HCT116 (cell line): Measurements from ENCODE around the gene SLC6A13. TPM values are rescaled to one million over a fixed set of nuclear protein-coding genes. Genes with fewer than 3 reads are reported as not detected.

Experiments
- ATAC-seq: fragments of 200-7000 bp; cut with Tn5 transposase; 2 replicates; pipeline ENCODE4 v1.9.1; 2020; ENCODE audit warnings: mild to moderate bottlenecking, moderate library complexity
- BruUV-seq: library from RNA; stranded (reverse); fragments of 400-500 nt; replicated peaks from 2 replicates; lab custom pipeline; 2021; lab: Mats Ljungman, UMichigan
- CTCF ChIA-PET: fragments of 300-600 bp; sonication (Branson Sonifier 250); formaldehyde crosslinking; loops from one replicate; lab custom pipeline; 2021; ENCODE audit warnings: antibody characterized with exemption; lab: Charles Lee
- POLR2A ChIA-PET: fragments of 300-600, 350-600 bp; sonication (Branson Sonifier 250); formaldehyde crosslinking; loops from one replicate; lab custom pipeline; 2021; ENCODE audit warnings: antibody characterized with exemption; lab: Charles Lee
- RAD21 ChIA-PET, 2 experiments: fragments of 300-600 bp; sonication (Branson Sonifier 250); formaldehyde crosslinking; loops; one replicate each; lab custom pipeline; 2023; ENCODE audit warnings: low total read pairs in 2 of 2; ENCODE audit not compliant: uncharacterized antibody in 2 of 2, unreplicated experiment in 2 of 2, low non-redundant PET in 1 of 2; lab: Charles Lee
- DNase-seq: peaks from one replicate; pipeline ENCODE4 v3.0.0-alpha.2; 2010; ENCODE audit warnings: low read depth, low spot score
- H2AFZ ChIP-seq: fragments of 200-600 bp; shearing (Covaris generic), sonication (generic); 2 replicates; pipeline ENCODE4 v1.6.1; 2017; ENCODE audit warnings: low read depth, mixed run types, mixed read lengths, antibody characterized with exemption, low read length; ENCODE audit not compliant: poor library complexity, severe bottlenecking
- H3K27ac ChIP-seq: 2 replicates; pipeline ENCODE4 v1.5.1; 2012; ENCODE audit warnings: low read depth, low read length
- H3K27me3 ChIP-seq: fragments of 200-600 bp; sonication (generic); 2 replicates; pipeline ENCODE4 v1.6.1; 2016; ENCODE audit warnings: mixed run types, low read length, mixed read lengths; ENCODE audit not compliant: insufficient read depth
- H3K36me3 ChIP-seq, 2 experiments: fragments of 200-500 bp in 1 of 2; fragments of 200-600 bp in 1 of 2; sonication (Bioruptor generic) in 1 of 2; sonication (generic) in 1 of 2; 2 replicates each; pipeline versions ENCODE4 v1.5.1 to v1.6.1; 2014 to 2016; ENCODE audit warnings: low read length in 2 of 2, inconsistent platforms in 1 of 2, mixed read lengths in 1 of 2, mixed run types in 1 of 2; ENCODE audit not compliant: insufficient read depth in 2 of 2, control insufficient read depth in 1 of 2
- H3K4me1 ChIP-seq, 2 experiments: fragments of 200-600 bp in 1 of 2; sonication (generic) in 1 of 2; 2 replicates each; pipeline versions ENCODE4 v1.5.1 to v1.6.1; 2012 to 2017; ENCODE audit warnings: low read length in 2 of 2, inconsistent platforms in 1 of 2, mild to moderate bottlenecking in 1 of 2, mixed read lengths in 1 of 2, mixed run types in 1 of 2, moderate library complexity in 1 of 2; ENCODE audit not compliant: insufficient read depth in 2 of 2, control insufficient read depth in 1 of 2
- H3K4me2 ChIP-seq: fragments of 200-600 bp; sonication (generic); 2 replicates; pipeline ENCODE4 v1.6.1; 2017; ENCODE audit warnings: mixed run types, low read length, mixed read lengths
- H3K4me3 ChIP-seq, 2 experiments: fragments of 200-600 bp in 1 of 2; sonication (generic) in 1 of 2; replicated peaks in 1 of 2; 2 replicates each; pipeline ENCODE4 v1.5.1; 2011 to 2016; ENCODE audit warnings: low read length in 2 of 2, control low read depth in 1 of 2, low read depth in 1 of 2, mild to moderate bottlenecking in 1 of 2, mixed read lengths in 1 of 2, mixed run types in 1 of 2
- H3K79me2 ChIP-seq: fragments of 200-600 bp; sonication (generic); 2 replicates; pipeline ENCODE4 v1.6.1; 2017; ENCODE audit warnings: mild to moderate bottlenecking, mixed run types, low read length, moderate library complexity, mixed read lengths; ENCODE audit not compliant: insufficient read depth
- H3K9ac ChIP-seq: fragments of 200-600 bp; sonication (generic); 2 replicates; pipeline ENCODE4 v1.6.1; 2016; ENCODE audit warnings: low read length, mixed read lengths
- H3K9me2 ChIP-seq: fragments of 200-600 bp; sonication (generic), shearing (Covaris generic); 2 replicates; pipeline ENCODE4 v1.6.1; 2017; ENCODE audit warnings: mixed run types, mild to moderate bottlenecking, moderate library complexity; ENCODE audit not compliant: insufficient read depth
- H3K9me3 ChIP-seq, 2 experiments: fragments of 200-500 bp in 1 of 2; fragments of 200-600 bp in 1 of 2; sonication (Bioruptor generic) in 1 of 2; sonication (generic) in 1 of 2; 2 replicates each; pipeline ENCODE4 v1.6.1; 2014 to 2017; ENCODE audit warnings: low read length in 2 of 2, mixed read lengths in 2 of 2, inconsistent platforms in 1 of 2, low read depth in 1 of 2, mild to moderate bottlenecking in 1 of 2, mixed run types in 1 of 2, moderate library complexity in 1 of 2; ENCODE audit not compliant: control insufficient read depth in 1 of 2, insufficient read depth in 1 of 2
- H4K20me1 ChIP-seq: fragments of 200-600 bp; sonication (generic), shearing (Covaris generic); 2 replicates; pipeline ENCODE4 v1.6.1; 2017; ENCODE audit warnings: mixed run types, mild to moderate bottlenecking, moderate library complexity; ENCODE audit not compliant: insufficient read depth
- ATF3 ChIP-seq: IDR thresholded peaks from 2 replicates; pipeline ENCODE4 v1.6.1; 2012
- CEBPB ChIP-seq: IDR thresholded peaks from 2 replicates; pipeline ENCODE4 v1.6.1; 2012; ENCODE audit warnings: low read depth
- EGR1 ChIP-seq: IDR thresholded peaks from 2 replicates; pipeline ENCODE4 v1.6.1; 2012; ENCODE audit warnings: low read depth
- EZH2phosphoT487 ChIP-seq: fragments of 200-600 bp; IDR thresholded peaks from 2 replicates; pipeline ENCODE4 v1.6.1; 2018; ENCODE audit warnings: antibody characterized with exemption, borderline replicate concordance
- FOSL1 ChIP-seq: IDR thresholded peaks from 2 replicates; pipeline ENCODE4 v1.6.1; 2012; ENCODE audit warnings: low read depth
- JUND ChIP-seq: IDR thresholded peaks from 2 replicates; pipeline ENCODE4 v1.6.1; 2012
- MAX ChIP-seq: IDR thresholded peaks from 2 replicates; pipeline ENCODE4 v1.6.1; 2012
- POLR2A ChIP-seq: IDR thresholded peaks from 2 replicates; pipeline ENCODE4 v1.7.0; 2011; ENCODE audit warnings: borderline replicate concordance; ENCODE audit not compliant: insufficient read depth, insufficient read length; ENCODE audit errors: extremely low read depth
- REST ChIP-seq: IDR thresholded peaks from 2 replicates; pipeline ENCODE4 v1.6.1; 2012; ENCODE audit warnings: low read depth
- SIN3A ChIP-seq: IDR thresholded peaks from 2 replicates; pipeline ENCODE4 v1.6.1; 2012; ENCODE audit warnings: low read depth
- SRF ChIP-seq: IDR thresholded peaks from 2 replicates; pipeline ENCODE4 v1.6.1; 2012; ENCODE audit warnings: low read depth
- YY1 ChIP-seq: IDR thresholded peaks from 2 replicates; pipeline ENCODE4 v1.6.1; 2011; ENCODE audit warnings: low read length, low read depth, moderate library complexity, mild to moderate bottlenecking; ENCODE audit not compliant: insufficient replicate concordance; ENCODE audit errors: extremely low read depth
- ZBTB33 ChIP-seq: IDR thresholded peaks from 2 replicates; pipeline ENCODE4 v1.6.1; 2011; ENCODE audit warnings: mild to moderate bottlenecking, low read length, moderate library complexity; ENCODE audit not compliant: insufficient replicate concordance; ENCODE audit errors: extremely low read depth
- intact Hi-C: fragments of 100-400 bp; cut with micrococcal nuclease; formaldehyde crosslinking; loops from 2 replicates; pipeline ENCODE4 v1.10.0; 2022
- total RNA-seq: library from RNA; stranded (reverse); gene quantifications from one replicate; pipeline ENCODE4 v1.2.1, GENCODE V29; 2021; ENCODE audit not compliant: unreplicated experiment

Gene SLC6A13
- total RNA-seq, 1 experiment from 2014 or later, result 0.39 TPM

GRCh38 chr12:205026-205425 is 57.6 kb downstream of the SLC6A13 start:
- H3K27me3 ChIP-seq, result no peaks in the 10 kb centered on the region; the same call in 1 of the 2 replicates
- H3K4me1 ChIP-seq, result no peaks in the 10 kb centered on the region; a peak in 1 of 4 replicates
- intact Hi-C loops, result no loop called here

More at GRCh38 chr12:205026-205425, 57.6 kb downstream of the SLC6A13 start:
- Histone ChIP-seq H3K36me3 (no peaks in the 10 kb centered on the region), H3K79me2 (no peaks in the 10 kb centered on the region), H2AFZ (no peak overlapping the region), H3K9me3 (no peaks in the 10 kb centered on the region), H3K27ac (no peak overlapping the region), H3K4me3 (no peak overlapping the region), H4K20me1 (no peaks in the 10 kb centered on the region), H3K9me2 (no peaks in the 10 kb centered on the region), H3K4me2 (no peak overlapping the region), H3K9ac (no peak overlapping the region)
- RAD21 ChIA-PET, result no interaction called here
- no peak for DNase-seq
- POLR2A ChIA-PET, result no interaction called here
- BruUV-seq, result no TSS peak
- no peak for ATAC-seq
- no peak for TF ChIP-seq YY1
- TF ChIP-seq POLR2A, result no peak
- no peak for TF ChIP-seq EGR1
- no peak for TF ChIP-seq SRF
- no peak for TF ChIP-seq ZBTB33
- TF ChIP-seq FOSL1, result no peak
- TF ChIP-seq MAX, result no peak
- no peak for TF ChIP-seq REST
- no peak for TF ChIP-seq JUND
- TF ChIP-seq ATF3, result no peak
- no peak for TF ChIP-seq EZH2phosphoT487
- TF ChIP-seq CEBPB, result no peak
- TF ChIP-seq SIN3A, result no peak
- TF ChIP-seq, all 23 proteins: peak for 0
- CTCF ChIA-PET, result no interaction called here
